Osteocyte (in vitro differentiated cells): ENCODE measurements around the gene CNTN1. TPM values are rescaled to one million over a fixed set of nuclear protein-coding genes. Genes with fewer than 3 reads are reported as not detected.

Experiments used
- DNase-seq: peaks from one replicate; pipeline ENCODE4 v3.0.0; 2021; ENCODE audit warnings: mixed read lengths; ENCODE audit not compliant: unreplicated experiment; ENCODE audit errors: extremely low spot score
- H3K27ac Mint-ChIP-seq: one replicate; pipeline ENCODE4 v1.8.0; 2021; ENCODE audit warnings: mild to moderate bottlenecking, mixed read lengths; ENCODE audit not compliant: unreplicated experiment
- H3K27me3 Mint-ChIP-seq: one replicate; pipeline ENCODE4 v1.8.0; 2021; ENCODE audit warnings: mixed read lengths; ENCODE audit not compliant: unreplicated experiment
- H3K36me3 Mint-ChIP-seq: one replicate; pipeline ENCODE4 v1.8.0; 2021; ENCODE audit warnings: mixed read lengths; ENCODE audit not compliant: unreplicated experiment
- H3K4me1 Mint-ChIP-seq: one replicate; pipeline ENCODE4 v1.8.0; 2021; ENCODE audit warnings: mixed read lengths; ENCODE audit not compliant: unreplicated experiment
- H3K4me3 Mint-ChIP-seq: one replicate; pipeline ENCODE4 v1.8.0; 2021; ENCODE audit warnings: mild to moderate bottlenecking, moderate library complexity, mixed read lengths; ENCODE audit not compliant: unreplicated experiment
- H3K9me3 Mint-ChIP-seq: one replicate; pipeline ENCODE4 v1.8.0; 2021; ENCODE audit warnings: mixed read lengths; ENCODE audit not compliant: unreplicated experiment
- total RNA-seq: library from RNA; stranded (reverse); gene quantifications from 2 replicates; pipeline ENCODE4 v1.2.1, GENCODE V29; 2021
- TF ChIP-seq, protein P1 (sequence below): fragments of 200-600 bp; sonication (generic); IDR thresholded peaks from 2 replicates; pipeline ENCODE4 v1.5.0; 2021; ENCODE audit warnings: antibody characterized with exemption, mild to moderate bottlenecking, moderate library complexity

The CNTN1 gene
- total RNA-seq, 1 donor from 2014 or later = 1.8 TPM

DNA sequence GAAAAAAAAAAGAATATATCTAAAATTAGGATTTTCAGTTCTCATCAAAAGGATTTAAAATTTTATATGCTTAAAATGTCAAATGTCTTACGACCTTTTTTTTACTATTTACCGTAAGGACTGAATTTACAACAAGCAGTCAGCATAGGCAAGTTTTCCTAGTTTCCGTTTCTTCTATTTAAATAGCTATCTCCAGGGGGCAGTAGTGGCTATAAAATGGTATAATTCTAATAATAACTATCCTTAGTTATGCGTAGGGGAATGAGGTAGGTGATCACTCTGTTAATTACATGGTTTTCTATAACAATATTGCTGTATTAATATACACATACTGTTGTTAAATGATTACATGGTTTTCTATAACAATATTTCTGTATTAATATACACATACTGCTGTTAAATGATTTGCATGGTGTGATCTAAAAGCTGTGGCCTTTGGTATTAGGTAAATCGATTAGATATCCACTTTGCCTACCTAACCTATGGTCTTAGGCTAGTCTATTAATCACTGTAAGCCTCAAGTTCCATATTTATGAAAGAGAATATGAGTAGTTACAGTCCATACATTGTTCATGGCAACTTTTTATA is 278.2 kb downstream of the CNTN1 start:
- no peak for DNase-seq
- peaks cover 2% of the 10 kb centered on the region for H3K27me3 Mint-ChIP-seq
- no peak overlapping the region for H3K4me3 Mint-ChIP-seq
- TF ChIP-seq, protein P1, sequence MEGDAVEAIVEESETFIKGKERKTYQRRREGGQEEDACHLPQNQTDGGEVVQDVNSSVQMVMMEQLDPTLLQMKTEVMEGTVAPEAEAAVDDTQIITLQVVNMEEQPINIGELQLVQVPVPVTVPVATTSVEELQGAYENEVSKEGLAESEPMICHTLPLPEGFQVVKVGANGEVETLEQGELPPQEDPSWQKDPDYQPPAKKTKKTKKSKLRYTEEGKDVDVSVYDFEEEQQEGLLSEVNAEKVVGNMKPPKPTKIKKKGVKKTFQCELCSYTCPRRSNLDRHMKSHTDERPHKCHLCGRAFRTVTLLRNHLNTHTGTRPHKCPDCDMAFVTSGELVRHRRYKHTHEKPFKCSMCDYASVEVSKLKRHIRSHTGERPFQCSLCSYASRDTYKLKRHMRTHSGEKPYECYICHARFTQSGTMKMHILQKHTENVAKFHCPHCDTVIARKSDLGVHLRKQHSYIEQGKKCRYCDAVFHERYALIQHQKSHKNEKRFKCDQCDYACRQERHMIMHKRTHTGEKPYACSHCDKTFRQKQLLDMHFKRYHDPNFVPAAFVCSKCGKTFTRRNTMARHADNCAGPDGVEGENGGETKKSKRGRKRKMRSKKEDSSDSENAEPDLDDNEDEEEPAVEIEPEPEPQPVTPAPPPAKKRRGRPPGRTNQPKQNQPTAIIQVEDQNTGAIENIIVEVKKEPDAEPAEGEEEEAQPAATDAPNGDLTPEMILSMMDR = peak; percentile 34
- peaks cover 4% of the 10 kb centered on the region for H3K4me1 Mint-ChIP-seq
- no peaks in the 10 kb centered on the region for H3K36me3 Mint-ChIP-seq
- no peak overlapping the region for H3K27ac Mint-ChIP-seq
- H3K9me3 Mint-ChIP-seq = no peaks in the 10 kb centered on the region

DNA sequence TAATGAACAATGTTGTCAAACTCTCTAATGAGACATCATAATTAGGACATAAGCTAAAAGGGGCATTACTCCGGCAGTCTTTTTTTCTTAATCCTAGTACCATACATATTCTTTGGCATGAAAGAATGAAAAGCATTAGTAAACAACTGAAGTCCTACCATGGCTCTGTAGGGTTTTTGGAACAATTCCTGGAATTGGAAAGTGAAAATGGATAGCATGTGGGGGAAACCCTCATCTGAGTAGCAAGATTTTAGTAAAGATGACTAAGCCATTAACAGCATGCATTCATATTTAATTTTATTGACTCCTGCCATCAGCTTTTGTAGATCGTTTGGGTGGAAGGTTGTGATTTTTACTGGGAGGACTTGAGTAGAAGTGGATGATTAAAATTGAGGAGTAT is 279.7 kb downstream of the CNTN1 start:
- TF ChIP-seq, protein P1 = no peak
- no peaks in the 10 kb centered on the region for H3K9me3 Mint-ChIP-seq
- no peak overlapping the region for H3K27ac Mint-ChIP-seq
- no peaks in the 10 kb centered on the region for H3K36me3 Mint-ChIP-seq
- H3K27me3 Mint-ChIP-seq = peaks cover 7% of the 10 kb centered on the region
- DNase-seq = no peak
- peaks cover 4% of the 10 kb centered on the region for H3K4me1 Mint-ChIP-seq
- H3K4me3 Mint-ChIP-seq = no peak overlapping the region

DNA sequence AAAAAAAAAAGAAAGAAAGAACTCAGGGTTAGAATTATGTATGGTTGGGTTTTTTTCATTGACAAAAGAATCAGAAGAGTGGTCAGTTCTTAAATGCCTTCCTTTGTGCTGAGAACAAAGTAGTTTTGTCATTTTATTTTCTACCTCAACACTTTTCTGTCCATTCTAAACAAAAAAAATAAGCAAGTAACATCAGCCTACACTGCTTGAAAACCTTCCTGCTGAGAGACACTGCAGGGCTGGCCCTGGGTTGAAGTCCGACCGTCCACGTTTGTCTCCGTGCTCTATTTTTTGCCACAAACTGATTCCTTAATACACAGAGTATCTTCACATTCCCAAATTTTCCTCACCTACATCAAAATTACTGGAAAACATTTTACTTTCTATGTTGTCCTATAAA is 284.3 kb downstream of the CNTN1 start:
- TF ChIP-seq, protein P1 = no peak

DNA sequence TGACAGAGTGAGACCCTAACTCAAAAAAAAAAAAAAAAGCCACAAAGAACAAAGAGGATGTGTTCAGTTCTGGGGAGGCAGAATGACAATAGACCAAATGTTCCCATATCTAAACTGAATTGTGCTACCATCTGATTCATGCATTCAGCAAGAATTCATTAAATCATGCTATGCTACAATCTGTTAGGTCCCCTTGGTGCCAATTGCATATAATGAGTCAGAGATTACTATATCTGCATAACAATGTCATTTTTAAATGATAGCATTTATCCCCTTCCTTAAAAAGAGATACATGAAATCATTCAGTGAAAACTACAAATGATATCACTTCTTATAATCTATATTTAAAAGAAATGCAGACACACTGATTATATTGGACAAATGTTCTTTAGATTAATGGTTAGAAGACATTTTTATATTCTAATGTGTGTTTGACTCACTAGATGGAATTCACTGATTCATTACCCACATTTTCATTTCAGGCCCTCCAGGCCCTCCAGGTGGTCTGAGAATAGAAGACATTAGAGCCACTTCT is 288.3 kb downstream of the CNTN1 start:
- no peak overlapping the region for H3K27ac Mint-ChIP-seq
- TF ChIP-seq, protein P1 = no peak
- H3K36me3 Mint-ChIP-seq = no peaks in the 10 kb centered on the region
- peaks cover 6% of the 10 kb centered on the region for H3K27me3 Mint-ChIP-seq
- H3K4me1 Mint-ChIP-seq = no peaks in the 10 kb centered on the region
- no peak overlapping the region for H3K4me3 Mint-ChIP-seq
- no peak for DNase-seq
- peaks cover 2% of the 10 kb centered on the region for H3K9me3 Mint-ChIP-seq

More for the DNA sequence above, 284.3 kb downstream of the CNTN1 start:
- Mint-ChIP-seq H3K4me3 (no peak overlapping the region), H3K27ac (no peak overlapping the region), H3K36me3 (no peaks in the 10 kb centered on the region), H3K27me3 (peaks cover 6% of the 10 kb centered on the region), H3K4me1 (peaks cover 4% of the 10 kb centered on the region), H3K9me3 (no peaks in the 10 kb centered on the region)
- DNase-seq = no peak

DNA sequence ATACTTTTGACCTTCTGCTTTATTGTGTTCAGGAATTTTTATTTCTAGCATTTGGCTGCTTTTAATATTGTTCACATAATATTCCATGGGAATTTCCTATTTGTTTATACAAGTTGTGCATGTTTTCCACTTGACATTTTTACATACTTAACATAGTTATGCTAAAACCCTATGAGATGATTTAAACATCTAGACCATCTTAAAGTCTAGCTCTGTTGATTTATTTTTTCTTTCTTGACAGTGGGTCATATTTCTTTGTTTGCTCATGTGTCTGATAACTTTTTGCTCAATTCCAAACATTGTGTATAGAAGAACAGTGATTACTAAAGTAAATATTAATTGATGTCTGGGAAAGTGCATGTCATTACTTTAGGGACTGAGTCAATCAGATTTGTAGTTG is 293.8 kb downstream of the CNTN1 start:
- no peaks in the 10 kb centered on the region for H3K27me3 Mint-ChIP-seq
- H3K27ac Mint-ChIP-seq = no peak overlapping the region
- H3K36me3 Mint-ChIP-seq = no peaks in the 10 kb centered on the region
- no peak overlapping the region for H3K4me3 Mint-ChIP-seq
- TF ChIP-seq, protein P1 = no peak
- H3K9me3 Mint-ChIP-seq = peaks cover 7% of the 10 kb centered on the region
- no peak for DNase-seq
- peaks cover 15% of the 10 kb centered on the region for H3K4me1 Mint-ChIP-seq
